Activated naive CD4-positive, alpha-beta T cell treated with anti-CD3 and anti-CD28 coated beads, Interleukin-2, amount 10 ng/mL, durations not matched to agents 7 days and 5 days (primary cell): Measurements from ENCODE around the gene HIKESHI.

Experiments used
- CTCF ChIA-PET: fragments of 350-600 bp; sonication (Branson Sonifier 250); formaldehyde crosslinking; loops from one replicate; lab custom pipeline; 2021; ENCODE audit warnings: antibody characterized with exemption; lab: Charles Lee
- DNase-seq: peaks from one replicate; pipeline ENCODE4 v3.0.0-alpha.2; 2020
- H3K27ac Mint-ChIP-seq: one replicate; pipeline ENCODE4 v1.8.0; 2021; ENCODE audit warnings: mild to moderate bottlenecking, moderate library complexity, mixed read lengths
- H3K27me3 Mint-ChIP-seq: one replicate; pipeline ENCODE4 v1.8.0; 2021; ENCODE audit warnings: mild to moderate bottlenecking, mixed read lengths
- H3K36me3 Mint-ChIP-seq: one replicate; pipeline ENCODE4 v1.8.0; 2021; ENCODE audit warnings: mixed read lengths
- H3K4me1 Mint-ChIP-seq: one replicate; pipeline ENCODE4 v1.8.0; 2021; ENCODE audit warnings: mixed read lengths
- H3K4me3 Mint-ChIP-seq: one replicate; pipeline ENCODE4 v1.8.0; 2021; ENCODE audit warnings: mild to moderate bottlenecking, moderate library complexity, mixed read lengths
- H3K9me3 Mint-ChIP-seq: one replicate; pipeline ENCODE4 v1.8.0; 2021; ENCODE audit warnings: mixed read lengths

The HIKESHI gene

GRCh38 chr11:86374069-86374468 lies 72.0 kb downstream of the HIKESHI start:
- H3K36me3 Mint-ChIP-seq: no peaks in the 10 kb centered on the region
- H3K9me3 Mint-ChIP-seq: no peaks in the 10 kb centered on the region
- peaks cover 12% of the 10 kb centered on the region for H3K27me3 Mint-ChIP-seq
- DNase-seq: no peak
- H3K4me3 Mint-ChIP-seq: no peak overlapping the region
- no peaks in the 10 kb centered on the region for H3K4me1 Mint-ChIP-seq
- CTCF ChIA-PET: no interaction called here
- no peak overlapping the region for H3K27ac Mint-ChIP-seq

- Mint-ChIP-seq H3K27me3 (peaks cover 12% of the 10 kb centered on the region), H3K36me3 (no peaks in the 10 kb centered on the region), H3K4me1 (no peaks in the 10 kb centered on the region), H3K4me3 (no peak within 1 kb of the TSS), H3K9me3 (no peaks in the 10 kb centered on the region), H3K27ac (no peak within 1 kb of the TSS)
- no peak for DNase-seq
- CTCF ChIA-PET: no interaction called here
These were observed 72.5 kb downstream of the HIKESHI start, which contains the start of gene CCDC81 for GRCh38 chr11:86374586-86374985. Gene CCDC81, plus strand, starts transcription at chr11:86374887. Its CDS starts 277 bp downstream, at chr11:86375164.

DNA sequence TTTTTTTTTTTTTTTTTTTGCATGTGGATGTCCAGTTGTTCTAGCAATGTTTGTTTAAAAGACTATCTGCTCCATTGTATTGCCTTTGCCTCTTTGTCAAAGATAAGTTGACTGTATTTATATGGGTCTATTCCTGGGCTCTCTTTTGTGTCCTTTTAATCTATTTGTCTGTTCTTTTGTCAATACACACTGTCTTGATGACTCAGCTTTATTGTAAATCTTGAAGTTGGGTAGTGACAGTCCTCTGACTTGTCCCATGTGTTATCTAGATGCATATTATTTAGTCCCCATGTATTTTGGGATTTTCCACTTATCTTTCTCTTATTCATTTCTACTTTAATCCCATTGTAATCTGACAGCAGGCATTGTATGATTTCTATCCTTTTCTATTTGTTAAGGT lies 75.9 kb downstream of the HIKESHI start:
- H3K27ac Mint-ChIP-seq: no peak overlapping the region
- no peak for DNase-seq
- H3K9me3 Mint-ChIP-seq: no peaks in the 10 kb centered on the region
- H3K4me3 Mint-ChIP-seq: no peak overlapping the region
- H3K27me3 Mint-ChIP-seq: peaks cover 12% of the 10 kb centered on the region
- H3K36me3 Mint-ChIP-seq: no peaks in the 10 kb centered on the region
- CTCF ChIA-PET: no interaction called here
- H3K4me1 Mint-ChIP-seq: no peaks in the 10 kb centered on the region

DNA sequence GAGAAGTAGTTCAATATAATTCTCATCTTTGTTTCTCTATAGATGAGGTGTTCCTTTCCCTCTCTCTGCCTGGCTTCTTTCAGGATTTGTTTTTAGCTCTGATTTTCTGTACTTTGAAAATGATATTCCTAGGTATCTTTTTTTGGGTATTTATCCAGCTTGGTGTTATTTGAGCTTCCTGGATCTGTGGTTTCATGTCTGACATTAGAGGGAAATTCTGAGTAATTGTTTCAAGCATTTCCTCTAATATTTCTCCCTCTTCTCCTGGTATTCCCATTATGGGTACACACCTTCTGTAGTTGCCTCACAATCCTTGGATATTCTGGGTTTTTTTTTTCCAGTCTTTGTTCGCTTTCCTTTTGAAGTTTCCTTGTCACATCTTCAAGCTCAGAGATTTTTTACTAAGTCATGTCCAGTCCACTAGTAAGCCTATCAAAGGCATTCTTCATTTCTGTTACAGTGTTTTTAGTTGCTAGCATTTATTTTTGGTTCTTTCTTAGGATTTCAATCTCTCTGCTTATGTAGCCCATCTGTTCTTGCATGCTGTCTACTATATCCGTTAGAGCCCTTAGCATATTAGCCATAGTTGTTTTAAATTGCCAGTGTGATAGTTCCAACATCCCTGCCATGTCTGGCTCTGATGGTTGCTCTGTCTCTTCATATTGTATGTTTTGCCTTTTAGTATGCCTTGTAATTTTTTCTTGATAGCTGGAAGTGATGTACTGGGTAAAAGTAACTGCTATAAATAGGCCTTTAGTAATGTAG lies 78.4 kb downstream of the HIKESHI start:
- Mint-ChIP-seq H3K4me1 (no peaks in the 10 kb centered on the region), H3K27ac (no peak overlapping the region), H3K36me3 (no peaks in the 10 kb centered on the region), H3K27me3 (no peaks in the 10 kb centered on the region), H3K4me3 (no peak overlapping the region), H3K9me3 (no peaks in the 10 kb centered on the region)
- CTCF ChIA-PET: interaction anchor here (1.2 kb wide), 1 partner anchor 20 kb away, joined by 3 read pairs; no protein-coding TSS in a partner anchor
- DNase-seq: no peak

DNA sequence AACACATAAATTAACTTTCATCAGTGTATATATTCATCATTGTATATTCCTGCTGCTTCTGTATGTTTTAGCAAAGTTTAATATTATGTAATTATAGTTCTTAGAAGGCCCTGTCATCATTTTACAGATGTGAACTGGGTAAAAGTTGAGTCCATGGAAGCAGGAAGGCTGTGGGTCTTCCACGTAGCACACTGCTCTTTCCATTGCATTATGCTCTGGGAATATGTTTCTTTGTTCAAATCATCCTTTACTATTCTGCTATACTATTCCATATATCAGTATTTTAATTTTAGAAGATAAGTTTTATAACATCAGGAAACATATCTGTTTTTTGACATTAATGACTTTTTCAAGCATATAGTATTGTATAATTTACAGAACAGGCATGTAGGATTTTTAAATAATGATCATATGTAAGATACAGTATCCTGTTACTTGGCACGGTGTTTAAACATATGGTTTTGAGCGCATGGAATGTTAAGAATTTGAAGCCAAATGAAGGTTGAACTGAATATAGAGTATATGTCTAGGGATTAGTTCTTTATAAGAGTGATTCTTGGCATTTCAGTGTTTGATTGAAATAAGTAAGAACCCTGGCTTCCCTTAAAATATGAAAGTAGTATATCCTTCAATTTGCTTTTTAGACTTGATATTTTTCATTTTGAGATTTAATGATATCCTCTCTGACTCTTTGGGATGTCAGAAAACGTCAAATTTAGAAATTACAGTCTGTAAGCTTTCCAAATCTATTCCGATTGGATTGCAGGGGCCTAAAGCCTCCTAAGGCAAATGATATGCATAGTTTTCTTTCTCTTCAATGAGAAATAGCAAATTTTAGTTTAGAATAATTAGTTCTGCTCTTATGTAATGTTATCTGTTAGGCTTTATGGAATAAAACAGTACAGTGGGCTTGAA lies 81.3 kb downstream of the HIKESHI start:
- no peak overlapping the region for H3K4me3 Mint-ChIP-seq
- H3K27ac Mint-ChIP-seq: no peak overlapping the region
- no peak for DNase-seq
- no peaks in the 10 kb centered on the region for H3K27me3 Mint-ChIP-seq
- no peaks in the 10 kb centered on the region for H3K4me1 Mint-ChIP-seq
- H3K36me3 Mint-ChIP-seq: no peaks in the 10 kb centered on the region
- no peaks in the 10 kb centered on the region for H3K9me3 Mint-ChIP-seq
- CTCF ChIA-PET: no interaction called here

GRCh38 chr11:86386283-86386682 lies 84.2 kb downstream of the HIKESHI start:
- DNase-seq: no peak
- no peak overlapping the region for H3K27ac Mint-ChIP-seq
- H3K9me3 Mint-ChIP-seq: no peaks in the 10 kb centered on the region
- no peaks in the 10 kb centered on the region for H3K36me3 Mint-ChIP-seq
- CTCF ChIA-PET: no interaction called here
- no peaks in the 10 kb centered on the region for H3K27me3 Mint-ChIP-seq
- no peak overlapping the region for H3K4me3 Mint-ChIP-seq
- no peaks in the 10 kb centered on the region for H3K4me1 Mint-ChIP-seq

DNA sequence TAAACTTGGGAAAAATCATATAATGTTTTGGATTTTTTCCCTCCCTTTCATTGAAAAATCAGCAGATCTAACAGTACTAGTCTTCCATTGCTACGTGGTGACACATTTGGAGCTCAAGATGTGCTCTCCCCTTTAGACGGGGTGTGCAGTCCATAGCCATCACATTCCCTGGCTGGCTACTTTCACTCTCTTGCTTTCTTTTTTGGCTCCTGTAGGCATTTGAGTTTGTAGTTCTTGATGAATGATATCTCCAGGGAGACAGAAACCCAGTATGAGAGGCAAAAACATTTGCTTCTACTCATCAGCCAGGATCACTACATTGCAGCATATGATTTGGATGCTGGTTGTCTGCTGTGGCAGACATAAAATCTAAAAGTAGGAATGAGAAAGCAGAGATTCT lies 84.7 kb downstream of the HIKESHI start:
- Mint-ChIP-seq H3K9me3 (no peaks in the 10 kb centered on the region), H3K36me3 (no peaks in the 10 kb centered on the region), H3K27me3 (no peaks in the 10 kb centered on the region), H3K4me1 (no peaks in the 10 kb centered on the region), H3K4me3 (no peak overlapping the region), H3K27ac (no peak overlapping the region)
- no peak for DNase-seq
- CTCF ChIA-PET: no interaction called here

DNA sequence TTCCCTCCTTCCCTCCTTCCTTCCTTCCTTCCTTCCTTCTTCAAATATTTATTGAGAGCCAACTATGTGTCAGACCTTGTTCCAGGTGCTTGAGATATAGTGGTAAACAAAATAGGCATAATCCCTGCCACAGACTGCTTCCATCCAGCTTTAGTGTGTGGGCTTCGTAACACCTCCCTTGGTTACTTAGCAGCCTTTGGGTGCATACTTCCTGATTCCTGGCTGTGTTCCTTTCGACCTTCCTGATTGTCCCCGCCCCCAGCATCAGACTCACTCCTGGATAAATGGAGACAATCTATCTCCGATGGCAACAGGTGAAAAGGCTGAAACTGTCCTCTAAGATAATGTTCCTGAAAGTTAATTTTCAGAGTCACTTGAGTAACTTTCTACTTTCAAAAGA lies 86.2 kb downstream of the HIKESHI start:
- H3K36me3 Mint-ChIP-seq: no peaks in the 10 kb centered on the region
- DNase-seq: no peak
- no peaks in the 10 kb centered on the region for H3K27me3 Mint-ChIP-seq
- CTCF ChIA-PET: no interaction called here
- no peak overlapping the region for H3K27ac Mint-ChIP-seq
- H3K4me1 Mint-ChIP-seq: no peaks in the 10 kb centered on the region
- H3K9me3 Mint-ChIP-seq: no peaks in the 10 kb centered on the region
- no peak overlapping the region for H3K4me3 Mint-ChIP-seq

- Mint-ChIP-seq H3K9me3 (no peaks in the 10 kb centered on the region), H3K4me1 (no peaks in the 10 kb centered on the region), H3K36me3 (no peaks in the 10 kb centered on the region), H3K27ac (no peak overlapping the region), H3K4me3 (no peak overlapping the region), H3K27me3 (no peaks in the 10 kb centered on the region)
- DNase-seq: no peak
- CTCF ChIA-PET: no interaction called here
These were observed 88.4 kb downstream of the HIKESHI start for GRCh38 chr11:86390487-86390886.

- H3K36me3 Mint-ChIP-seq: no peaks in the 10 kb centered on the region
- no peak for DNase-seq
- H3K4me1 Mint-ChIP-seq: no peaks in the 10 kb centered on the region
- H3K27ac Mint-ChIP-seq: no peak overlapping the region
- no peaks in the 10 kb centered on the region for H3K27me3 Mint-ChIP-seq
- no peak overlapping the region for H3K4me3 Mint-ChIP-seq
- CTCF ChIA-PET: no interaction called here
- H3K9me3 Mint-ChIP-seq: no peaks in the 10 kb centered on the region
These were observed 93.1 kb downstream of the HIKESHI start for GRCh38 chr11:86395061-86395551.
